ENCODE measurements around the gene EDEM3. TPM values are rescaled to one million over a fixed set of nuclear protein-coding genes. Genes with fewer than 3 reads are reported as not detected.

The EDEM3 gene
- polyA plus RNA-seq, 4 donors = 9.7 to 40.6 (median 13.8) TPM

- Histone ChIP-seq H3K4me3 (ENCODE audit: low read depth in 1 of 3, low read length in 3 of 3) (no peak overlapping the region), H3K27ac (ENCODE audit: low read depth in 1 of 3, low read length in 2 of 3) (no peak overlapping the region), H3K27me3 (ENCODE audit: control insufficient read depth in 3 of 3, insufficient read depth in 3 of 3, low read length in 3 of 3) (no peaks in the 10 kb centered on the region), H3K36me3 (ENCODE audit: control insufficient read depth in 3 of 3, insufficient read depth in 2 of 3, low read depth in 1 of 3, low read length in 3 of 3) (no peaks in the 10 kb centered on the region), H3K9me3 (ENCODE audit: control insufficient read depth in 2 of 2, insufficient read depth in 1 of 2, low read depth in 1 of 2, low read length in 1 of 2) (no peaks in the 10 kb centered on the region), H3K4me1 (ENCODE audit: control insufficient read depth in 3 of 3, insufficient read depth in 2 of 3, low read depth in 1 of 3, low read length in 2 of 3) (peaks cover 0 to 9% (median 4%) of the 10 kb centered on the region in 3 donors)
- FAIRE-seq (no peak), DNase-seq (no peak)
- WGBS, 3 donors = 41 to 78% (median 43%) methylated on average over 2 of the region's 2 CpGs
Measured at GRCh38 chr1:184775885-184776284, 21.2 kb upstream of the EDEM3 start.

DNA sequence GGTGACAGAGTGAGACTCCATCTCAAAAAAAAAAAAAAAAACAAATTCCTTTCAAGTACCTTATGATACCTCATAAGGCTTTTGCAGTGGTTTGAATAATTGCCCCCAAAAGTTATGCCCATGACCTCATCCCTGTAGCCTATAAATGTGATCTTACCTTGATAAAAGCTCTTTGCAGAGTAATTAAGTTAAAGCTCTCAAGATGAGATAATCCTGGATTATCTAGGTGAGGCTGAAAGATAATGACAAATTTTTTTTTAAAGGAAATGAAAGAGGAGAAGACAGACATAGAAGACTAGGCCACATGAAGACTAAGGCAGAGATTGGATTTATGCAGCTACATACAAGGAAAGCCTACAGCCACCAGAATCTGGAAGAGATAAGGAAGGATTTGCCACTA, 20.7 kb upstream of the EDEM3 start:
- no peaks in the 10 kb centered on the region for H3K27me3 ChIP-seq (ENCODE audit: control insufficient read depth in 3 of 3, insufficient read depth in 3 of 3, low read length in 3 of 3)
- FAIRE-seq (no peak), DNase-seq (no peak)
- no peaks in the 10 kb centered on the region for H3K36me3 ChIP-seq (ENCODE audit: control insufficient read depth in 3 of 3, insufficient read depth in 2 of 3, low read depth in 1 of 3, low read length in 3 of 3)
- H3K4me3 ChIP-seq (ENCODE audit: low read depth in 1 of 3, low read length in 3 of 3) = no peak overlapping the region
- H3K9me3 ChIP-seq (ENCODE audit: control insufficient read depth in 2 of 2, insufficient read depth in 1 of 2, low read depth in 1 of 2, low read length in 1 of 2) = no peaks in the 10 kb centered on the region
- peaks cover 0 to 9% (median 4%) of the 10 kb centered on the region in 3 donors for H3K4me1 ChIP-seq (ENCODE audit: control insufficient read depth in 3 of 3, insufficient read depth in 2 of 3, low read depth in 1 of 3, low read length in 2 of 3)
- no peak overlapping the region for H3K27ac ChIP-seq (ENCODE audit: low read depth in 1 of 3, low read length in 2 of 3)

DNA sequence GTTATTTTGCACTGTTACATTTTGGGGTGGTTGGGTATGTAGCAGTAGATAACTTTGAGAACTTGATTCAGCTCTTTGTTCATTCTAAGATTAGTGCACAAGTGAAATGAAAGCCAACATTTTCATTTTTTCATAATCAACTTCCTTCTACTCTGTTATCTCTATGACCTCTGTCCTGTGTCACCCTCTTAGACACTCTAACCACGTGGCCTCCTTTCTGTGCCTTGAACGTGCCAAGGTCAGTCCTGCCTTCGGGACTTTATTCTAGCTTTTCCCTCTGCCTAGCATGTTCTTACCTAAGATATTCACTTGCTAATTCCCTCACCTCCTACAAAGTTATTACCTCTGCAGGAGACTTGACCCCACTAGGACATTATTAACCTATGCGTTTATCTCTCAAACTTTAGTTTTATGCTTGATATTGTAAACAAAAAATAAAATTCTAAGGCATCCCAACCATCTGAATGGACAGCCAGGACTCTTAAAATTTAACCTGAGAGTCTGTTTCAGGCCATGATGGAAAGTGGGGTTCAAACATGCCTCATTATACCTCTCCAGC, 19.2 kb upstream of the EDEM3 start:
- Histone ChIP-seq H3K4me1 (ENCODE audit: control insufficient read depth in 3 of 3, insufficient read depth in 2 of 3, low read depth in 1 of 3, low read length in 2 of 3) (peaks cover 0 to 9% (median 4%) of the 10 kb centered on the region in 3 donors), H3K27ac (ENCODE audit: low read depth in 1 of 3, low read length in 2 of 3) (peak overlapping the region; percentile 10 to 65 (median 62)), H3K27me3 (ENCODE audit: control insufficient read depth in 3 of 3, insufficient read depth in 3 of 3, low read length in 3 of 3) (no peaks in the 10 kb centered on the region), H3K9me3 (ENCODE audit: control insufficient read depth in 2 of 2, insufficient read depth in 1 of 2, low read depth in 1 of 2, low read length in 1 of 2) (no peaks in the 10 kb centered on the region), H3K36me3 (ENCODE audit: control insufficient read depth in 3 of 3, insufficient read depth in 2 of 3, low read depth in 1 of 3, low read length in 3 of 3) (no peaks in the 10 kb centered on the region), H3K4me3 (ENCODE audit: low read depth in 1 of 3, low read length in 3 of 3) (no peak overlapping the region)
- FAIRE-seq (no peak), DNase-seq (peak; percentile 81 to 95)
- WGBS, 3 donors = 9 to 58% (median 42%) methylated on average over 4 of the region's 4 CpGs

DNA sequence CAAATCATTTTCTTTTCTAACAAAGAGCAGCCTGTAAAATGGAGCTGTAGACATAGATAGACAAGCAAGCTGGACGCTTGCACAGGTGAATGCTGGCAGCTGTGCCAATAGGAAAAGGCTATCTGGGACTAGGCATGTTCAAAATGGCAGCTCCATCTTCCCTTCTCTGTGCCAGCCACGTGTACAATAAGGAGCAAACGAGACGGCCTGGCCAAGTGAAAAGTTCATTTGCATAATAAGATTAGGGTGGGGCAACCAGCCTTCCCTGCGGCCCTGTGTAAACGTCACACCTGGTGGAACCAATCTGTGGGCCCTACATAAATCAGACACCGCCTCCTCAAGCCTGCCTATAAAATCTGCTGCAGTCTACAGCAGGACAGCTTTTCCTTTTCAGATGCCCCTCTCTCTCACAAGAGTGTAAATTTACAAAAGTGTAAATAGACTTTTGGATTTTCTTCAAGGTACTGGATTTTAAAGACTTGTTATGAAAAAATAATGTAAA, 16.6 kb upstream of the EDEM3 start:
- DNase-seq (peak; percentile 8 to 26), FAIRE-seq (no peak)
- 50 to 69% (median 63%) methylated on average over 7 of the region's 7 CpGs for WGBS, 3 donors
- Histone ChIP-seq H3K4me3 (ENCODE audit: low read depth in 1 of 3, low read length in 3 of 3) (no peak overlapping the region), H3K4me1 (ENCODE audit: control insufficient read depth in 3 of 3, insufficient read depth in 2 of 3, low read depth in 1 of 3, low read length in 2 of 3) (peaks cover 0 to 9% (median 4%) of the 10 kb centered on the region in 3 donors), H3K9me3 (ENCODE audit: control insufficient read depth in 2 of 2, insufficient read depth in 1 of 2, low read depth in 1 of 2, low read length in 1 of 2) (no peaks in the 10 kb centered on the region), H3K27ac (ENCODE audit: low read depth in 1 of 3, low read length in 2 of 3) (no peak overlapping the region), H3K36me3 (ENCODE audit: control insufficient read depth in 3 of 3, insufficient read depth in 2 of 3, low read depth in 1 of 3, low read length in 3 of 3) (no peaks in the 10 kb centered on the region), H3K27me3 (ENCODE audit: control insufficient read depth in 3 of 3, insufficient read depth in 3 of 3, low read length in 3 of 3) (no peaks in the 10 kb centered on the region)

DNA sequence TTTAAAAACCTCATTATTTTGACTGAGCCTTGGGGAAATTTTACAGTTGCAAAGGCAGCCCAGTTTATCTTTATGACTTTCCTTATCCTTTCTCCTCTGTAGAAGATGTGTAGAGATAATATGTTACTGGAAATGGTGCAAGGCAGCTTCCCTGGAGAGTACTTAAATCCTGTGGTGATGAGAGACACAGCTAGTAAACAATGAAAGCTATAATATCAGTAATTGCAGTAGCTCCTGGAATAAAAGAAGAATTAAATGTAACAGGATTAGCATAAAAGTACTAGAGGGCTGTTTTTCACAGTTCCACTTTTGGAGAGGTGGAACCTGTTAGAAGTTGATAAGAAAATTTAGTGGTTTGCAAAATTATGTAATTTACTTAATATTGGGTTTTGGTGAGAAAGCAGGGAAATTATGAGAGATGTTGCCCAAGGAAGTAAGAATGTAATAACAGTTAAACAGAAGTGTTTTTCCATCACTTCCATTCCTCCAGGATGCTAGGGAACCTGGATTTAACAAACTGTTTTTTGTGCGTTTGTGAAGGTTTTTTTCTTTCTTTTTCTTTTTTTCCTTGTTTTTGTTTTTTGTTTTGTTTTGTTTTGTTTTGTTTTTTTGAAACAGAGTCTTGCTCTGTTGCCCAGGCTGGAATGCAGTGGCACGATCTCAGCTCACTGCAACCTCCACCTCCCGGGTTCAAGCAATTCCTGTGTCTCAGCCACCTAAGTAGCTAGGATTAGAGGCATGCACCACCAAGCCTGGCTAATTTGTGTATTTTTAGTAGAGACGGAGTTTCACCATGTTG, 15.7 kb upstream of the EDEM3 start:
- Histone ChIP-seq H3K27ac (ENCODE audit: low read depth in 1 of 3, low read length in 2 of 3) (no peak overlapping the region), H3K27me3 (ENCODE audit: control insufficient read depth in 3 of 3, insufficient read depth in 3 of 3, low read length in 3 of 3) (no peaks in the 10 kb centered on the region), H3K4me1 (ENCODE audit: control insufficient read depth in 3 of 3, insufficient read depth in 2 of 3, low read depth in 1 of 3, low read length in 2 of 3) (peaks cover 0 to 9% (median 4%) of the 10 kb centered on the region in 3 donors), H3K36me3 (ENCODE audit: control insufficient read depth in 3 of 3, insufficient read depth in 2 of 3, low read depth in 1 of 3, low read length in 3 of 3) (no peaks in the 10 kb centered on the region), H3K4me3 (ENCODE audit: low read depth in 1 of 3, low read length in 3 of 3) (no peak overlapping the region), H3K9me3 (ENCODE audit: control insufficient read depth in 2 of 2, insufficient read depth in 1 of 2, low read depth in 1 of 2, low read length in 1 of 2) (no peaks in the 10 kb centered on the region)
- DNase-seq (no peak), FAIRE-seq (no peak)
- 82 to 95% (median 91%) methylated on average over 4 of the region's 4 CpGs for WGBS, 3 donors

- FAIRE-seq (no peak), DNase-seq (no peak)
- Histone ChIP-seq H3K4me3 (ENCODE audit: low read depth in 1 of 3, low read length in 3 of 3) (no peak overlapping the region), H3K36me3 (ENCODE audit: control insufficient read depth in 3 of 3, insufficient read depth in 2 of 3, low read depth in 1 of 3, low read length in 3 of 3) (no peaks in the 10 kb centered on the region), H3K27me3 (ENCODE audit: control insufficient read depth in 3 of 3, insufficient read depth in 3 of 3, low read length in 3 of 3) (no peaks in the 10 kb centered on the region), H3K4me1 (ENCODE audit: control insufficient read depth in 3 of 3, insufficient read depth in 2 of 3, low read depth in 1 of 3, low read length in 2 of 3) (peaks cover 0 to 7% (median 4%) of the 10 kb centered on the region in 3 donors), H3K27ac (ENCODE audit: low read depth in 1 of 3, low read length in 2 of 3) (no peak overlapping the region), H3K9me3 (ENCODE audit: control insufficient read depth in 2 of 2, insufficient read depth in 1 of 2, low read depth in 1 of 2, low read length in 1 of 2) (no peaks in the 10 kb centered on the region)
- WGBS, 3 donors = 58 to 64% (median 61%) methylated on average over 2 of the region's 2 CpGs
Measured at GRCh38 chr1:184769241-184769640, 14.6 kb upstream of the EDEM3 start.

GRCh38 chr1:184768467-184768866, 13.8 kb upstream of the EDEM3 start:
- no peak overlapping the region for H3K4me3 ChIP-seq (ENCODE audit: low read depth in 1 of 3, low read length in 3 of 3)
- peaks cover 0 to 3% (median 3%) of the 10 kb centered on the region in 3 donors for H3K4me1 ChIP-seq (ENCODE audit: control insufficient read depth in 3 of 3, insufficient read depth in 2 of 3, low read depth in 1 of 3, low read length in 2 of 3)
- no peak overlapping the region for H3K27ac ChIP-seq (ENCODE audit: low read depth in 1 of 3, low read length in 2 of 3)
- DNase-seq = no peak
- no peaks in the 10 kb centered on the region for H3K36me3 ChIP-seq (ENCODE audit: control insufficient read depth in 3 of 3, insufficient read depth in 2 of 3, low read depth in 1 of 3, low read length in 3 of 3)
- 74 to 86% (median 86%) methylated on average over 2 of the region's 2 CpGs for WGBS, 3 donors
- H3K27me3 ChIP-seq (ENCODE audit: control insufficient read depth in 3 of 3, insufficient read depth in 3 of 3, low read length in 3 of 3) = no peaks in the 10 kb centered on the region
- peaks cover 0 to 3% of the 10 kb centered on the region in 2 donors for H3K9me3 ChIP-seq (ENCODE audit: control insufficient read depth in 2 of 2, insufficient read depth in 1 of 2, low read depth in 1 of 2, low read length in 1 of 2)
- FAIRE-seq = no peak

DNA sequence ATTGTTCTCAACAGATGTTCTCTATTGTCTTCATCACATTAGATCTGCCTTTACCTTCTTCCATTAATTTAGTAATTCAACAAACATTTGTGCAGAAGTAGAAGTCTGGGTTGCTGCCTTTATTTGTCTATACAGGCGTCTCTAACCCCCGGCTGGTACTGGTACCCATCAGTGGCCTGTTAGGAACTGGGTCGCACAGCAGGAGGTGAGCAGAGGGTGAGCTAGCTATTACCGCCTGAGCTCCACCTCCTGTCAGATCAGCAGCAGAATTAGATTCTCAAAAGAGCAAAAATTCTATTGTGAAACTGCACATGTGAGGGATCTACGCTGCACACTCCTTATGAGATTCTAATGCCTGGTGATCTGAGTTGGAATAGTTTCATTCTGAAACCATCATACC, 12.9 kb upstream of the EDEM3 start:
- H3K4me1 ChIP-seq (ENCODE audit: control insufficient read depth in 3 of 3, insufficient read depth in 2 of 3, low read depth in 1 of 3, low read length in 2 of 3) = no peaks in the 10 kb centered on the region
- no peaks in the 10 kb centered on the region for H3K36me3 ChIP-seq (ENCODE audit: control insufficient read depth in 3 of 3, insufficient read depth in 2 of 3, low read depth in 1 of 3, low read length in 3 of 3)
- H3K9me3 ChIP-seq (ENCODE audit: control insufficient read depth in 2 of 2, insufficient read depth in 1 of 2, low read depth in 1 of 2, low read length in 1 of 2) = peaks cover 0 to 4% of the 10 kb centered on the region in 2 donors
- FAIRE-seq (no peak), DNase-seq (no peak)
- H3K27me3 ChIP-seq (ENCODE audit: control insufficient read depth in 3 of 3, insufficient read depth in 3 of 3, low read length in 3 of 3) = no peaks in the 10 kb centered on the region
- no peak overlapping the region for H3K4me3 ChIP-seq (ENCODE audit: low read depth in 1 of 3, low read length in 3 of 3)
- 93 to 94% (median 93%) methylated on average over 5 of the region's 5 CpGs for WGBS, 3 donors
- no peak overlapping the region for H3K27ac ChIP-seq (ENCODE audit: low read depth in 1 of 3, low read length in 2 of 3)
